Inferior parietal cortex (tissue), 1 donor: Measurements from ENCODE around the gene SYNGR3.
A peak's percentile ranks its signal among the peaks of the same experiment; 100 is the strongest.

Source experiments
- DNase-seq: peaks from one replicate; pipeline ENCODE4 v3.0.0-alpha.2; 2016; ENCODE audit errors: extremely low spot score

The SYNGR3 gene

DNA sequence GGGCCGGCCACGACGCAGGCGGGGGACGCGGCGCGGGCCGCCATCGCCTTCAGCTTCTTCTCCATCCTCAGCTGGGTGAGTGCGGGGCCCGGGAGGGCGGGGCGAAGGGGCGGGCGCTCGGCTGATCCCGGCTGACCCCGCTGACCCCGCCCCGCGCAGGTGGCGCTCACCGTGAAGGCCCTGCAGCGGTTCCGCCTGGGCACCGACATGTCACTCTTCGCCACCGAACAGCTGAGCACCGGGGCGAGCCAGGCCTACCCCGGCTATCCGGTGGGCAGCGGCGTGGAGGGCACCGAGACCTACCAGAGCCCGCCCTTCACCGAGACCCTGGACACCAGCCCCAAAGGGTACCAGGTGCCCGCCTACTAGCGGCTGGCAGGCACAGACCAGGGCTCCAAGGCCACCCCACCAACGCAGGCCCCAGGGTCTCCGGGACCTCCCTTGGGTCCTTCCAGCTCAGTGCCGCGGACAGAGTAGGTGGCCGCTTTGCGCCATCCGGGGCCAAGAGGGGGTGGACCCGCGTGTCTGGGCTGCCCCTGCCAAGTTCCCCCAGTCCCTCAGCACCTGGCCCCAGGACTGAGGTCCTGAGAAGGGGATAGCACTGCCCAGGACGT lies 3.0 kb downstream of the SYNGR3 start:
- DNase-seq = no peak

DNA sequence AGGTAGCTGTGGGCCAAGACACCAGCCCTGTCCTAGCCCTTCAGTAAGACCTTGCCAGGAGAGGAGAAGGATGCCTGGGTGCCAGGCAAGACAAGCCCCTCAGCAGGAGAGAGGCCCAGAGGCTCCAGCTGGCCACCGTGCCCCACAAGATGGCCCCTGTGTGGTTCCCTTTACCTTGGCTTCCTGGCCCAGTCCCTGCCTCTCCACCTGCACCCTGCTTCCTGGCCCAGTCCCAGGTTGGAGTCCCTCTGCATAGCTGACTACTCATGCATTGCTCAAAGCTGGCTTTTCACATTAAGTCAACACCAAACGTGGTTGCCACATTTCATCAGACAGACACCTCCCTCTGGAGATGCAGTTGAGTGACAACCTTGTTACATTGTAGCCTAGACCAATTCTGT lies 4.0 kb downstream of the SYNGR3 start:
- DNase-seq = no peak

DNA sequence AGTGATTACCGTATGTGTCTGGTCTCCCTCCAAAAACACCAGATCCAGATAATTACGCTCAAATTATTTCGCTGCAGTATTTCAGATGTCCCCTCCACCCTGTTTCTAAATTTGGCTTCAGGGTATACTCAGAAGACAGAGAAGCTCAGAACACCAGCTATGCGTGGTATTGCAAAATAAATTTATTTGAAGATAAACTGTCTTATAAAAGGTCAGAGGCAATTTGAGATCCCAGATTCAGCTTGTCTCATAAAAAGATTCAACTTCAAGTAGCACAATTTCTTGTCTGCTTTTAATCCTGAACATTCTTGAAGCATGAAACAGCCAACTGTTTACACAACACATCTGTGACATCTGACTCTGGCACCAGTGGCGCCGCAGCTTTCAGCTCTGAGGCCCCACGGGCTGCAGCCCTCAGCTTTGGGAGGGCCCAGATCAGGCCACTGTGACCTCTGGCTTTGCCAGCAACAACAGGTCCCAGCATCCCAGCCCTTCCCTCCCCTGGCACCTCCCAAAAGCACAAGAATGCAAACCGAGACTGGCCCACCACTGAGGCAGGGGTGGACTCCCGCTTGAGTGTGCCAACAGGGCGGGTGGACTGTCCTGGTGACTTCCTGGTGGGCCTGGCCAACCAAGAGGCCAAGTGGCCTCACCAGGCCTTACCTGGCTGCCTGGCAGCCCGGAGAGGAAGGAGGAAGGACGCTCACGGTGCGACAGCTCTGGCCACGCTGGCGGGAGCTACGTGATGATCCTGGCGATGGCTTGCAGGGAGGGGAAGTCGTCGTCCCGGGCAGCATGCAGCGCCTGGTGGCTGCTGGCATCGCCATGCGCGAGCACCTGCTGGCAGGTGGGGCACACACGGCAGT lies 8.0 kb downstream of the SYNGR3 start:
- DNase-seq = no peak

DNA sequence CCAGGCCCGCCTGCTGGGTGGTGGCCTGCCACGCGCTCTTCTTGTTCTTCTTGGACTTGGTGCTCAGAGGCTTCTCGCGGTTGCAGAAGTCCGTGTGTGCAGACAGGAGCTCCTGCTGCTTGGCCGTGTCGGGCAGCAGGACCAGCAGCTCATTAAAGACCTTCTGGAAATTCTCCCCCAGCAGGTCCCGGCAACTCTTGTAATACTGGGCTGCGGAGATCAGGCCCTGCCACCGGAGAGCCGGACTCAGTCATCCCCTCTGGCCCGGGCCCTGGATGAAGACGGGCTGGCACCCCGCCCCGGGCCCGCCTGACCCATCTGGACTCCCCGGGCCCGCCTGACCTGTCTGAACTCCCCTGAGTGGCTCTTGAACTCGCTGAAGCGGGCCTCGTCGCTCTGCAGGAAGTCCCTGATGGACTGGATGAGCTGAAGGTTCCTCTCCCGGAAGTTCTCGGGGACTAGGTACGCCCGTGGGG lies 8.6 kb downstream of the SYNGR3 start:
- DNase-seq = no peak

DNA sequence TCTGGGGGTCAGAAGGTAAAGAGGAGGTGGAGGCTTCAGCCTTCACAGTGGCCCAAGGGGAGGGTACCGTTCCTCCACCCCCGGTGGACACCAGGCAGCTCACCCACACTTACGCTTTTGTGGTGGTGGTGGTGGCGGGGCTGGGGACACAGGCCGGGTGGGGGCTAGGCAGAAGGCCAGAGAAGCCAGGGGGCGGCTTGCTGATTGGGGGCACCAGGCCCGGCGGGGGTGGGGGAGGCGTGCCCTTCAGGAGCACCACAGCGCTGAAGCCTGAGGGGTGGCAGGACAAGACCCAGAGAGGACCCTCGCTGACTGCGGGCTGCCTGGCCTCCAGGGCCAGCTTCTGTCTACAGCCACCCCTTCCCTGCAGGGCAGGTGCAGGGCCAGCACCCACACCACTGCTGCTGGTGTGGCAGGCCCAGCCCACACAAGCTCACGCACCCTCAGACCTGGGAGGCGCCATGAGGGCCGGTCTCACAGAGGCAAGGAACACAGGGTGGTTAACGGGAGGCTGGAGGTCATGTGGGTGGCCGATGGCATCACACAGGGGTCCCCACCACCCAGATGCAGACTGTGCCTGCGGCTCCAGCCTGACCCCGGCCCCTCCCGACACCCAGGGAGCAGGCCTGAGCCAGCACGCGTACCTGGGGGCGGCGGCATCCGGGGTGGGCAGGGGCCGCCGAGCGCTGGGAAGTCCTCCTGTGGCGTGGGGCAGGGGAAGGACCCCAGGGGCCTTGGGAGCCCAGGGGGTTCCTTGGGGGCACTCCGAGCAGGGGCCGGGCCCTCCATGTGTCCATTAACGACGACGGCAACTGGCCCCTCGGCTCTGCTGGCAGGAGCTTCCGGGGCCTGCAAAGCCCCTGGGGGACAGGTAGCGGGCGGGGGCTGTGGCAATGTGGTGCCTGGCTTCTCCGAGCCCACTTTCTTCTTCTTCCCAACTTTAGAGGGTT lies 9.4 kb downstream of the SYNGR3 start:
- DNase-seq = no peak

DNA sequence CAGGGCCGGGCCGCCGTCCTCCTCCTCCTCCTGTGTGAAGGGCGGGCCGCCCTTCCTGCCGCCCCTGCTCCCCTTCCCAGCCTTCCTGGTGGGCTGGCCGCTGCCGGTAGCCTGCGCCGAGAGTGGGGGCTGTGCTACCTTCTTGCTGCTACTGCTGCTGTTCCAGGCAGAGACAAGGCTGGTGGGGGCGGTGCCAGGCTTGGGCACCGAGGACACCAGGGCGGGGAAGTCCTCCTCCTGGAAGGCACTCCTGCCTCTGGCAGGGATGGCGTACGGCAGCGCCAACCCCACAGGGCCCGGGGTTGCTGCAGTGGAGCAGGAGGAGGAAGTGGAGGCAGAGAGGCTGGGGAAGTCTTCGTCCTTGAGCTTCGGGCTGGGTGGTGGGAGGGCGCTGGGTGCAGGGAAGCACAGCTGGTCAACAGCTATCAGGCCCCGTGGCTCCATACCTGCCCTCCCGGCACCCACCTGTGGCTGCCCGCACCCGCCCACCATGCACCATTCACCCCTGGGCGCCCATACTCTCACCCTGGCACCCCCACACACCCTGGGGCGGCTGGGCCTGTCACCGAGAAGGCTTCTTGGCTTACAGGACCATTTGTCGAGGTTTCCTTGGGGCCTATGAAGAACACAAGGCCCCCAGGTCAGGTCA lies 10.2 kb downstream of the SYNGR3 start:
- no peak for DNase-seq

DNA sequence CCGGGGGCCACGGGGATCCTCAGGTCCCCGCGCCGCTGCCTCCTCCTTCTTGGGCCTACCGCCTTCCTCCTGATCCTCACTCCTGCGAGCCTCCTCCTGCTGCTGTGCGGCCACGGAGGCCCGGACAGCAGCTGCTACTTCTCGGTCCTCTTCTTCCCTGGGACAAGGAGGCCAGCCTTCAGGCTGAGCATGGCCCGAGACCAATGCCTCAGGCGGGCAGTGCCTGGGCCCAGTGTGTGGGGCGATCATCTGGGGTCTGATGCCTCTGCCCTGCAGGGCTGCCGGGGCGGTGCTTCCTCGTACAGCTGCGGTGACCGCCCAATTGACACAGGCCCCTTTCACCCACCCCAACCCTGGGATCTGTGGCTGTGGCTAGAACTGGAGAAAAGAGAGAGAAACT lies 11.3 kb downstream of the SYNGR3 start:
- no peak for DNase-seq

DNA sequence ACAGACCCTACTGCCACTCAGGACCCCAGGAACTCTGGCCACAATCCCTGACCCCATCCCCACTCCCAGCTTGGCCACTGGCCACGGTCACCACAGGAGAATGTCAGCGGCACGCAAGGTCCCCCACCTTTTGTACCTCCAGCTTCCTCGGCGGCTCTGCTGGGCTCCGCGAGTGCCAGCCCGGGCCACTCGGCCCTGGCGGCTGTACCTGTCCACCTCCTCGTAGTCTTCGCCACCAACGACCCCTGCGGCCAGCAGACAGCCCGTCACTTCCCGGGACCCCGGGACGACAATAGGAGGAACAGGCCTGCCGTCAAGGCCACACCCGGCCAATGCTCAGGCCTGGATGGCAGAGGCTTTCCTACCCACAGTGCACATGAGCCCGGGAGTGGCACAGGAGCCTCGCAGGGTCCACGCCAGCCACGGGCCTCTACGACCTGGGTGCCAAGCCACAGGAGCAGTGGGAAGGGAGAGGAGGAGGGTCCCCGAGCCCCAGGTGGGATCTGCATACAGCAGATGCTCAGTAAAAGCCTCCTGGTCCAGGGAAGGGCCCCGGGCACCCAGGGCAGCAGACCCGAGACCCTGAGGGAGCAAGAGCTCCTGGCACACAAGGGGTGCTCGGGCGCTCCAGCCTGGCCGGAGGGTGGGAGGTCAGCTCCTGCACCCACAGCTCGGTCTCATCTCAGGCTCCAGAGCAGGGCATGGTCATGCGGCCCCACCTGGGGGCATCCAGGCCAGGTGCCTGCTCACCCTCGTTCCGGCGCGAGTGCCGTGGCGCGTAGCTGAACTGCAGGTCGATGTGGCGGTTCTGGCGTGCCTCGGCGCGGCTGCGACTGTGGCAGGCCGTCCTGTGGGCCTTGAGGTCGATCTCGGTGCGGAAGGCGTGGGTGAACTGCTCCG lies 11.9 kb downstream of the SYNGR3 start:
- no peak for DNase-seq

DNA sequence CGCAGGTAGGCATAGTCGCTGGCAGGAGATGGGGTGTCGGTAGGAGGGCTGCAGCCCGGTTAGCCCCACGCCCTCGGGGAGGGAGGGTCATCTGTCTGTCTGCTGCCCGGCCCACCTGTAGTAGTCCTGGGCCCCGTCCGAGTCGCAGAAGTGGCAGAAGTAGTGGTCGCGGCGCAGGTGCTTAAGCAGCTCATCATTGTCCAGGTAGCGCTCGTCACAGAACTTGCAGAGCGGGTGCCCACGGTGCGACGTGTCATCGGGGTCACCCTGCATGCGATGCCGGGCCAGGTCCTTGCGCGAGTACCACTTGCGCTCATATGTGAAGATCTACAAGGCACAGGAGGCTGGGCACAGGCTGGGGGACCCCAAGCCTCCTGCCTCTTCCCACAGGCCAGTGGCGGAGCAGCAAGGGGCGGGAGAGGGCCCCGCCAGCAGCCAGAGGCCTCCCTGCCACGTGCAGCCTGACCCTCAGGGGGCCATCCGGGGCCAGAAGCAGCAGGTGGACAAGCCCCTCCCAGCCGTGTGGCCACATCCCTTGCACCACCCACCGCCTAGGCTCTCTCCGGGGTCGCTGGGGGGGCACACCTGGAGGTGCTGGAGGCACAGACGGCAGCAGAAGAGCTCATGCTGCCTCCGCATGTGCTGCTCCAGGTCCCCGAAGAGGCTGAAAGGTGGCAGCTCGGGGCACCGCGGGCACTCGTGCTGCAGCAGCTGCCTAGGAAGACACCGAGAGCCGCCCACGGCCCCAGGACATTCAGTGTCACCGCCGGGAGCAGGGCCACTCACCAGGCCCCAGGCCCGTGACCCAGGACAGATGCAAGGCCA lies 12.8 kb downstream of the SYNGR3 start:
- no peak for DNase-seq

DNA sequence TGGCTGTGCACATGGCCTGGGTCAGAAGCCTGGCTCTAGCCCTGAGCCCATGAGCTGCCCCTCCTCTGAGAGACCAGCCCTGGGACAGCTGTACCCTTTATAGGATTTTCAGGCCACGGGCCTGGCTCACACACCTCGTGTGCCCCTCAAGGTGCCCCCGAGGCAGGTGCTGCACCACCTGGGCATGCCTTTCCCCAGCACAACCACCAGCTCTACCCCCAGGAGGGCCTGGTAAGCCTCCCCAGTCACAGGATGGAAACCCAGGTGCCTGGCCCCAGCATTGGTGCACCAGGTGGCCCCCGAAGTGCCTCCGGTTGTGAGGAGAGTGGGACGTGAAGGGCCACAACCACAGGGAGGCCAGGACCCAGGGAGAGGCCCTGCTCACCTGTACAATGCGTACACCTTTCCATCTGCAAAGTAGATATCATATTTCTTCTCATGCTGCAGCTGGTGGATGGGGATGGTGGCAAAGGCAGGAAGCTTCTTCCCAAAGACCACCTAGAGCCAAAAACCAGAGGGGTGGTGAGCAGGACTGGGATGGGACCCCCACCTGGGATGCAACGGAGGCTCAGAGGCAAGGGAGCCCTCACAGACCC lies 13.6 kb downstream of the SYNGR3 start:
- no peak for DNase-seq

DNA sequence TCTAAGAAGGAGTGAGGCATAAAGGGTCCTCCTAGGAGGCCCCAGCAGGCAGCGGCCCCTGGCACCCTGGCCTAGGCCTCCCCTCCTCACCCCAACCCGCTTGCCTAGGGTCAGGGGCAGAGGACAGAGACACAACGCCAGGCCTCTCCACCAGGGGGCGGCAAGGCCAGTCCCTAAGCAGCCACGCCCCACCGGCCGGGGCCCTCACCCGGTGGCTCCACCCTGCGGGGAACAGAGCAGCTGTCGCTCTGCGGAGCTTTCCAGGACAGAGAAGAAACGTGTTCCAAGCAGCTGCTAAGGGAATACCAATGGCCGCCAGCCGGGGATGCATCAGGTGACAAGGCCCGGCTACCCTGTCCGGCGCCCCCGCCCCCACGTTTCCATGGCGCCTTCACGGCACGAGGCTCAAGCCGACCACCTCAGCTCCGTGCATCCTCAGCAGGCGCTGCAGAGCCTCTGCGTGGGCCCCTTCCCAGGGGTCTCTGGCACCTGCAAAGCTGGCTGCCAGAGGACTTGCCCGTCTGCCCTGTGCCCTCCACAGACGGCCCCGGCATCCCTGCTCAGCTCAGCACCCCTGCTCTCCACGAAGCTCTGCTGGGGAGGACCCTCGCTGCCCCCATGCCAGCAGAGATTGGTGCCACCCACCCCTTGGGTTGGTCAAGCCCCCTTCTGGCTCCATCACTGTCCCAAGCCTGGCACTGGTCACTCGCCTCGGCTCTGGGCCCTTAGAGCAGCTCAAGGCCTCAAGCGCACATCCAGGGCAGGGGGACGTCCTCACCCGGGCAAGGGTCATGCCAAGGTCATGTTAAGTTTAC lies 14.3 kb downstream of the SYNGR3 start:
- DNase-seq = peak; percentile 76

DNA sequence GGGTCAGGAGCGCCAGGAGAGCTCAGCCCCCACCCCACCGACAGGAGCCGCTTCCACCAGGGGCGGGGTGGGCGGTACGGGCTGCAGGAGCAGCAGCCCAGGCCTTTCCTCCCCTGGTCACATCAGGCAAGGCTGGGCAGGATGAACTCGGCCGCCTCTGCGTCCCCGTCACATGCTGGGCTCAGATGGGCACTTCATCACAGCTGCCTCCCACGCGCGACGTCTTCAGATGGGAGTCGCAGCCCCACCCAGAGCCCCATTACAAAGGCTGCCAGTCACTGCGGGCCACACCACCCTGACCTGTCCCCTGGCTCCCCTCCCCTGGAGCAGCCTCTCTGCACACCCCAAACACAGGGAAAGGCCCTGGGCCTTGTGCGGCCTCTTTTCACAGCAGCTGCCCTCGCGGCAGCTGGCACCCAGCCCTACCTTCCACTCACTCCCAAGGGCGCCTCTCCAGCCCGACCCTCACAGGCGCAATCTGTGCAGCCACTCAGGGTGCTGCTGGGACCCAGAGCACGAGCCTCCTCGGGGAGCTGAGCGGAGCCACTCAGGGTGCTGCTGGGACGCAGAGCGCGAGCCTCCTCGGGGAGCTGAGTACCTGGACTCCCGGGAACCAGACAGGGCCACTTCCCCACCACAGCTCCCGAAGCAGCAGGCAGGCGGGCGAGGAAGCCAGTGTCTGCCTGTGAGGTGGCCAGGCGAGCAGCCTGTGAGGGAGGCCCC lies 15.2 kb downstream of the SYNGR3 start:
- DNase-seq = no peak

DNA sequence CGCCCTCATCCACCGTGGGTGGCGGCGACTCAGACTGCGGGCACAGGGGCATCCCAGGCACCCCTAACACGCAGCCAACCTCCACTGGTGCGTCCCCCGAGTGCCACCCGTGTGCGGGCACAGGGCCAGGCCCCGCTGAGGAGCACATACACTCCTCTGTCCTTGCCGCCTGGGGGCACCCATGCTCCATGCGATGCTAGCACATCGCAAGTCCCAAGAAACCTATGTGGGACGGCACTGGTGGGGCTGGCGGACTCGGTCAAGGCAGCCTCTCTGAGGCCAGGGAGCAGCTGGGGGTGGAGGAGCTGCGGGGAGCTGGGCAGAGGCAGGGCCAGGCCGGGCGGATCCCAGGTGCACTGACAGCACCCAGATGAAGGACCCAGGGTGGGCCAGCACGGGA lies 15.9 kb downstream of the SYNGR3 start:
- no peak for DNase-seq

DNA sequence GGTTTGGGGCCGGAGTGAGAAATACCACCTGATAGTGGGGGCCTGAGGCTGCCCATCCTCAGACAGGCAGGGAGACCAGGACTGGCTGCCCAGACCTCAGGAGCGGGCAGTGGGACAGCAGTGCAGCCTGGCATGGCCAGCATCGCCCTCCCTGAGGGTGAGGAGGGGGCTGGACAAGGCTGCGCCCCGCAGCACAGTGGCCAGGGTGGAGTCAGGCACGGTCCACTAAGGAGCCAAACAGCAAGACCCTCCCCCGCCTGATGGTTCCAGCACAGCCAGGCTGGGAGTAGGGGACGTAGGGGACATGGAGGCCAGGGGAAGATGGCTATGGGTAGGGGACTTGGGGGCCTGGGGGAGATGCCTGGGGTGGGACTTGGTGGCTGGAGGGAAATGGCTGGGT lies 16.5 kb downstream of the SYNGR3 start:
- no peak for DNase-seq

DNA sequence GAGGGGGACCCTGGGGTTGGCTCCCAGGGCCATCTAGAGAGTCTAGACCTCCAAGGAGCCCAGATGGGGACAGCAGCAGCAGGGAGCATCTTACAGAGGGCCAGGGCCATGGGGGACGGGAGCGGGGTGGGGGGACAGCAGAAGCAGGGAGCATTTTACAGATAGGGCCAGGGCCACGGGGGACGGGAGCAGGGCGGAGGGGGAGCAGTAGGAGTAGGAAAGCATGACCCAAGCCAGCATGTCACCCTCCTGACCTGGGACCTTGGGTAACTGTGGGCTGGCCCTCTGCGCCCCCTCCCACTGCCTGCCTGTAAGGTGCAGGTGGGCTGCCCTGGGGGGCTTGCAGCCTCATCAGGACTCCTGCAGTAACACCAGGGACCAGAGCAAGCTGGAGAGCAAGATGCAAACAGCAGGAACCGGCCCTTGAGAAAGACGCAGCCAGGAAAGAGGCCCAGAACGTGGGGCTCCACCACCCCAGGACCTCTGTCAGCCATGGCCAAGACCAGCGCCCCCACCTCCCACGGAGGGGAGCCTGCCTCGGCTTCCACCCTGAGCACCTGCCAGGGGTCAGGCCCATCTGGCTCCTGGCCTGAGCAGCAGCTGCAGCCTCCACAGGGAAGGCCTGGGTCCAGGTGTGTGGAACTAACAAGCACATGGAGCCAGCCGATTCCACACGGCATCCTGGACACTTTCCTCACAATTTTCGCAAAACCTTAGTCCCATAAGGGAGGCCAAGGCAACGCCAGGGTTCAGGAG lies 17.5 kb downstream of the SYNGR3 start:
- DNase-seq = no peak

DNA sequence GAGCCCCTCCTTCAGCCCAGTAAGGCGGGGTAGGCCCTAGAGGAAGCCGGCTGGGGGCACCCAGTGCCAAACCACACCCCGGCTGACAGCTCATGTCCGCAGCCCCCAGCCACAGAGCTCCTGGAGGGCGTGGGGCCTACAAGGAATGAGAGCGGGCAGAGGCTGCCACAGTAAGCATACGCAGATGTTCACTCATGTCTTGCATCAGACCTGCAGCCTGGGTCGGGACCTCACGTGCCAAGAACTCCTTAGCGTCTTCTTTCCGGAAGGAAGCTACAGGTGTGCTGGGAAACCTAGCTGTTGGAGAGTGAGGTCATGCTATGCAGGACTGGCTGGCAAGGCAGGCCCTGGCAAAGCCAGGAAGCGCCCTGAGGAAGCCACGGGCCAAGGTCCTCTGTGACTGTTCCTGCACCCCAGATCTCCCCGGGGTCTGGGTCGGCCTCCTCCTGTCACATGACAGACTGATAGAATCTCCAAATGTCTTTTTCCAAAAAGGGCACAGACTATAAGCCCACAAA lies 18.3 kb downstream of the SYNGR3 start:
- DNase-seq = no peak

DNA sequence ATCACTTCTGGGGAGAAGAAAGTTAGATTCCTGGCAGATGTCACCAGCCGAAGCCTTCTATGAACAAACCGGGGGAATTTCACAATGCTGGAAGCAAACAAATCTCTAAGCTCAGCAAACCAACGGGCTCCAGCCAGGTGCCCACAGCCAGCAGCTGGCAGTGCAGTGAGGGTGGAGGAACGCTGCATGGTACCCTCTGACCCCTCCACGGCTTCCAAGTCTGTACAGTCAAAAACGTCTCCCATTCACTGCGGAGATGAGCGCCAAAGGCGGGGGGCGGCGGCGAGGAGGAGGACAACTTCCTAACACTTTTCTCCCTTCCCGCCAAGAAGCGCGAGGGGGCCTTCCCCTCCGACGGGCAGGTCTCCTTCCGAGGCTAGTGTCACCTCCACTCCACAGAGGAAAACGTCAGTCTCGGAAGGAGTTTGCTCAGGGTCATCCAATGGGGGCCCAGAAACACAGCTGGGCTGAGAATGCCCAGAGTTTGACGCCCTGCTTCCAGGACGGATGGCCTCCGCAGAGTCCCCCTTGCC lies 18.9 kb downstream of the SYNGR3 start:
- DNase-seq = no peak
